Muscle layer of duodenum (tissue), 2 donors: ENCODE measurements around the gene LRRC4C.
"Not testable (repeated sequence)": the region's sequence is repeated elsewhere in the genome, so short reads cannot be mapped to it uniquely, and the experiment has no call there.

Experiments used
- H3K27ac ChIP-seq: one replicate; pipeline ENCODE4 v1.7.0; 2013; ENCODE audit warnings: mild to moderate bottlenecking, low read length
- H3K27me3 ChIP-seq: one replicate; pipeline ENCODE4 v1.7.0; 2013; ENCODE audit warnings: low read depth, mild to moderate bottlenecking, control low read depth, low read length
- H3K36me3 ChIP-seq, 2 donors: one replicate each; pipeline ENCODE4 v1.7.0; 2013; ENCODE audit warnings: low read length in 2 of 2, control low read depth in 1 of 2, mild to moderate bottlenecking in 1 of 2; ENCODE audit not compliant: insufficient read depth in 2 of 2, control insufficient read depth in 1 of 2
- H3K4me1 ChIP-seq, 2 donors: one replicate each; pipeline ENCODE4 v1.7.0; 2013; ENCODE audit warnings: low read length in 2 of 2, mild to moderate bottlenecking in 2 of 2, control low read depth in 1 of 2, moderate library complexity in 1 of 2; ENCODE audit not compliant: insufficient read depth in 2 of 2, control insufficient read depth in 1 of 2
- H3K4me3 ChIP-seq, 2 donors: one replicate each; pipeline ENCODE4 v1.7.0; 2013; ENCODE audit warnings: low read length in 2 of 2, low read depth in 1 of 2, mild to moderate bottlenecking in 1 of 2
- H3K9me3 ChIP-seq, 2 donors: one replicate each; pipeline ENCODE4 v1.7.0; 2013; ENCODE audit warnings: low read length in 2 of 2, control low read depth in 1 of 2, mild to moderate bottlenecking in 1 of 2; ENCODE audit not compliant: control insufficient read depth in 1 of 2
- donor health status: healthy.

LRRC4C gene

DNA sequence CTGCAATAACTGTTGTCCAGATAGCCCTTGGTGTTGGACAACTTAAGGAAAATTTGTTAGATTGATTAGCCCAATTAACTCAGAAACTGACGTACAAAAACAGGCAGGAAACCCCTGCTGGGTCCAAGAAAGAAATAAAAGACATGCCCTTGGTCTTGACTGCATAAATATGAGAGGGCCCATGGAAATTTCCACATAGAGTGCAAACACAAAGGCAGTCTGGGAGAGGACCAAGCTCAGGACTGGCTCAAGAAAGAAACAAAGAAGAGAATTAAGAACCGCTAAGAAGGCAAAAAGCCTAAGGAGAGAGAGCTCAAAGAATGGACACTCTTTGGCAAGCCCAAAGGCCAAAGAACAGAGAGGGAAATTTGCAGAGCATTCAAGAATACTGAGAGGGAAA, 1243.9 kb downstream of the LRRC4C start:
- no peaks in the 10 kb centered on the region for H3K9me3 ChIP-seq
- H3K27me3 ChIP-seq, result no peaks in the 10 kb centered on the region
- no peak overlapping the region for H3K4me3 ChIP-seq
- peaks cover 0 to 6% of the 10 kb centered on the region in 2 donors for H3K4me1 ChIP-seq
- no peaks in the 10 kb centered on the region for H3K36me3 ChIP-seq
- H3K27ac ChIP-seq, result no peak overlapping the region

DNA sequence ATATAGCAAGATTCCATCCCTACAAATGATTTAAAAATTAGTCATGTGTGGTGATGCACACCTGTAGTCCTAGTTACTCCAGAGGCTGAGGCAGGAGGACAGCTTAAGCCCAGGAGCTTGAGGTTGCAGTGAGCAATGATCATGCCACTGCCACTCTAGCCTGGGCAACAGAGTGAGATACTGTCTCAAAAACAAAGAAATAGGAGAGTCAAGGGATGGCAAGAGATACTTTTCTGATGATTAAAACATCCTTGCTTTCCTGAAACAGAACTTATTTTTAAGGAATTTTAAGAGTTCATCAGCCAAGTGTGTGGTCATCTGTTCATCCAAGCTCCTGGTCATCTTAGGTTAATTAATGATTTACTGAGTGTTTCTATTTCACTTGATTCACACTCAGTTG, 1252.0 kb downstream of the LRRC4C start:
- no peaks in the 10 kb centered on the region for H3K27me3 ChIP-seq
- H3K27ac ChIP-seq, result no peak overlapping the region
- no peaks in the 10 kb centered on the region for H3K9me3 ChIP-seq
- no peaks in the 10 kb centered on the region for H3K4me1 ChIP-seq
- H3K36me3 ChIP-seq, result no peaks in the 10 kb centered on the region
- no peak overlapping the region for H3K4me3 ChIP-seq

DNA sequence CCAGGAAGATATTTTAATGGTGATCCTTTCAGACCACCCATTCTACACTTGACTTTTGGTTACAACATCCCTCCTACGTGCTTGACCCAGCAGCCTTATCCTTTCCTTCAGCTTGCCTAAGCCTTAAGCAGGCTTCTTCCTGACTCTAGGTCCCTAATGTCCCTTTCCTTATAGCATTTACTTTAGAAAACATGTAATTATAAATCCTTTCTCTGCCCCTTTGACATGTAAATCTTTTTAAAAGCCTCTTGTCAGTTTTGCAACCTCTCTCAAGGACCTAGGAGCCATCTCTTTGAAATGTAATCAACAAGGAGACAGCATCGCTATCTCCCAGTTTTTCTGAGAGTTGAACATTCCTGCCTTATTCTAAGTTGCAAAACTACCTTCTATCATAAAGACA, 1255.2 kb downstream of the LRRC4C start:
- Histone ChIP-seq H3K4me3 (no peak overlapping the region), H3K36me3 (no peaks in the 10 kb centered on the region), H3K27ac (no peak overlapping the region), H3K27me3 (no peaks in the 10 kb centered on the region), H3K9me3 (no peaks in the 10 kb centered on the region), H3K4me1 (no peaks in the 10 kb centered on the region)

GRCh38 chr11:40203606-40204005, 1255.8 kb downstream of the LRRC4C start:
- no peaks in the 10 kb centered on the region for H3K27me3 ChIP-seq
- H3K4me1 ChIP-seq, result no peaks in the 10 kb centered on the region
- H3K27ac ChIP-seq, result no peak overlapping the region
- no peaks in the 10 kb centered on the region for H3K36me3 ChIP-seq
- H3K4me3 ChIP-seq, result no peak overlapping the region
- H3K9me3 ChIP-seq, result no peaks in the 10 kb centered on the region

DNA sequence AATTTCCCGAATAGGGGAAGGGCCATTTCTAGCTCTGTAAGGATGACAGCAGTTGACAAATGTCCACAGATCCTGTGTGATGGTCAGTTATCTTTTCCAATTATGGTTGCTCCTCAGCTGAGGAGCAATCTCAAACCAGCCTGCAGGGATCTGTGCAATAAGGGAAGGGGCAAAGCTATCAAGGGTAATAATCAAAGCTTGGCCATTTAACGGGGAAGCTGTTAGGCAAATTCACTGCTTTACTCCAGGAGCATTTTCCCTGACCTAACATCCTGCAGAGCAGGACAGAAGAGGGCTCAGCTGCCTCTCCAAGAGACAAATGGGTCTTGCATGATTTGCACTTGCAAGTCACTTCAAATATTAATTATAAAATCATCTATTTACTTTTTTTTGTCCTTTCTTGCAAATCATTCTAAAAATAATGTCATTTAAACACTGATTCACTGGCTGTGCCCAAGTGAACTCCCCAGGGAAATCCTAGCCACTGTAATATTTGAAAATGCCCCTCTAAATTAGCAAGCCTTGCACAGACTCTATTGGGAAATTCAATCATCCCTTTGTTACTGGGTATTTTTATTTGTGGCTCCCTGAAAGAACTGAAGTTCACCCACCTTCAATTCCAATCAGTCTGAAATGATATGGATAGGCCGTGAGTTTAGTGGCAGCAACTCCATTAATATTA, 1256.7 kb downstream of the LRRC4C start:
- Histone ChIP-seq H3K9me3 (no peaks in the 10 kb centered on the region), H3K27me3 (no peaks in the 10 kb centered on the region), H3K4me3 (no peak overlapping the region), H3K4me1 (no peaks in the 10 kb centered on the region), H3K36me3 (no peaks in the 10 kb centered on the region), H3K27ac (no peak overlapping the region)

GRCh38 chr11:40192590-40192989, 1266.9 kb downstream of the LRRC4C start:
- not testable (repeated sequence) for H3K27ac ChIP-seq, H3K9me3 ChIP-seq, H3K27me3 ChIP-seq, H3K4me1 ChIP-seq, H3K36me3 ChIP-seq, H3K4me3 ChIP-seq

- Histone ChIP-seq H3K27ac (no peak overlapping the region), H3K36me3 (no peaks in the 10 kb centered on the region), H3K9me3 (no peaks in the 10 kb centered on the region), H3K4me1 (no peaks in the 10 kb centered on the region), H3K27me3 (no peaks in the 10 kb centered on the region), H3K4me3 (no peak overlapping the region)
Observed at GRCh38 chr11:40190294-40190693, 1269.2 kb downstream of the LRRC4C start.

GRCh38 chr11:40188848-40189247, 1270.6 kb downstream of the LRRC4C start:
- no peak overlapping the region for H3K4me3 ChIP-seq
- H3K27ac ChIP-seq, result no peak overlapping the region
- H3K36me3 ChIP-seq, result no peaks in the 10 kb centered on the region
- no peaks in the 10 kb centered on the region for H3K9me3 ChIP-seq
- no peaks in the 10 kb centered on the region for H3K27me3 ChIP-seq
- no peaks in the 10 kb centered on the region for H3K4me1 ChIP-seq

GRCh38 chr11:40187295-40187694, 1272.2 kb downstream of the LRRC4C start:
- Histone ChIP-seq H3K4me3 (no peak overlapping the region), H3K4me1 (no peaks in the 10 kb centered on the region), H3K9me3 (no peaks in the 10 kb centered on the region), H3K27ac (no peak overlapping the region), H3K36me3 (no peaks in the 10 kb centered on the region), H3K27me3 (no peaks in the 10 kb centered on the region)

GRCh38 chr11:40186437-40187263, 1272.8 kb downstream of the LRRC4C start:
- Histone ChIP-seq H3K4me3 (no peak overlapping the region), H3K36me3 (no peaks in the 10 kb centered on the region), H3K4me1 (no peaks in the 10 kb centered on the region), H3K9me3 (no peaks in the 10 kb centered on the region), H3K27me3 (no peaks in the 10 kb centered on the region), H3K27ac (no peak overlapping the region)

DNA sequence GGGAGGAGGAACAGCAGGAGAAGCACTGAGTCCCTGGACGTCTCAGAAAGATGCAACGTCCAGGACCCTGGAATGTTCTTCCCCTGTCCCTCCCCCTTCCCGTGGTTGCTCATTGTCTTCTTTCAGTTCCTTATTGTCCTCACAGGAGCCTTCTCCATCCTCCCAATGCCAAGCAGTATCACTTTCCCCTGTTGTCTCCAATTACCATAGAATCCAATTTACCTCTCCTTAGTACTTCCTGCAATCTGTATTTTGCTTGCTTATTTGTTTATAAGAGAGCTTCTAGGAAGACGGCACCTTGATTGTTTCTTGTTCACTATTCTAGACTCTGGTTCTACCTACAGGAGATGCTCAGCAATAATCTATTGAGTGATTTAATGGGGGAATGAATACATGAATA, 1273.7 kb downstream of the LRRC4C start:
- Histone ChIP-seq H3K9me3 (no peaks in the 10 kb centered on the region), H3K4me1 (no peaks in the 10 kb centered on the region), H3K27ac (no peak overlapping the region), H3K27me3 (no peaks in the 10 kb centered on the region), H3K36me3 (no peaks in the 10 kb centered on the region), H3K4me3 (no peak overlapping the region)
